AG04449 (cell line): ENCODE data around the gene KRTAP7-1.

Experiments used
- CTCF ChIA-PET: fragments of 350-600 bp; formaldehyde crosslinking; extraction: SDS; loops from one replicate; lab custom pipeline; 2021; ENCODE audit warnings: antibody characterized with exemption; lab: Yijun Ruan, JAX
- POLR2A ChIA-PET: fragments of 400-600, 350-600 bp; formaldehyde crosslinking; extraction: SDS; loops from one replicate; lab custom pipeline; 2020; ENCODE audit warnings: antibody characterized with exemption, inconsistent platforms; lab: Yijun Ruan, JAX
- DNase-seq: peaks from one replicate; pipeline ENCODE4 v3.0.0-alpha.2; 2010; ENCODE audit warnings: low read depth, low spot score
- H3K4me3 ChIP-seq: 2 replicates; pipeline ENCODE4 v1.5.1; 2011; ENCODE audit warnings: low read depth, mild to moderate bottlenecking, control low read depth, low read length
- TF ChIP-seq, protein P1 (sequence below): IDR thresholded peaks from one replicate; pipeline ENCODE4 v1.5.1; 2011; ENCODE audit warnings: mild to moderate bottlenecking, moderate library complexity, low read length, control low read depth, inconsistent platforms; ENCODE audit not compliant: insufficient read depth; ENCODE audit errors: missing control alignments

KRTAP7-1 gene

GRCh38 chr21:30829659-30830058 is at the start of gene KRTAP7-1:
Gene KRTAP7-1, minus strand, starts transcription at chr21:30829759. Its CDS starts 61 bp downstream, at chr21:30829698.
- CTCF ChIA-PET = no interaction called here
- POLR2A ChIA-PET = no interaction called here
- no peak for DNase-seq
- H3K4me3 ChIP-seq = no peak within 1 kb of the TSS
- TF ChIP-seq, protein P1, sequence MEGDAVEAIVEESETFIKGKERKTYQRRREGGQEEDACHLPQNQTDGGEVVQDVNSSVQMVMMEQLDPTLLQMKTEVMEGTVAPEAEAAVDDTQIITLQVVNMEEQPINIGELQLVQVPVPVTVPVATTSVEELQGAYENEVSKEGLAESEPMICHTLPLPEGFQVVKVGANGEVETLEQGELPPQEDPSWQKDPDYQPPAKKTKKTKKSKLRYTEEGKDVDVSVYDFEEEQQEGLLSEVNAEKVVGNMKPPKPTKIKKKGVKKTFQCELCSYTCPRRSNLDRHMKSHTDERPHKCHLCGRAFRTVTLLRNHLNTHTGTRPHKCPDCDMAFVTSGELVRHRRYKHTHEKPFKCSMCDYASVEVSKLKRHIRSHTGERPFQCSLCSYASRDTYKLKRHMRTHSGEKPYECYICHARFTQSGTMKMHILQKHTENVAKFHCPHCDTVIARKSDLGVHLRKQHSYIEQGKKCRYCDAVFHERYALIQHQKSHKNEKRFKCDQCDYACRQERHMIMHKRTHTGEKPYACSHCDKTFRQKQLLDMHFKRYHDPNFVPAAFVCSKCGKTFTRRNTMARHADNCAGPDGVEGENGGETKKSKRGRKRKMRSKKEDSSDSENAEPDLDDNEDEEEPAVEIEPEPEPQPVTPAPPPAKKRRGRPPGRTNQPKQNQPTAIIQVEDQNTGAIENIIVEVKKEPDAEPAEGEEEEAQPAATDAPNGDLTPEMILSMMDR = no peak

GRCh38 chr21:30874526-30874925 is 45.0 kb upstream of the KRTAP7-1 start:
- no peak for DNase-seq
- POLR2A ChIA-PET = no interaction called here
- TF ChIP-seq, protein P1 = no peak
- no peak overlapping the region for H3K4me3 ChIP-seq
- CTCF ChIA-PET = no interaction called here

GRCh38 chr21:30847627-30848500 is 18.3 kb upstream of the KRTAP7-1 start:
- CTCF ChIA-PET = no interaction called here

DNA sequence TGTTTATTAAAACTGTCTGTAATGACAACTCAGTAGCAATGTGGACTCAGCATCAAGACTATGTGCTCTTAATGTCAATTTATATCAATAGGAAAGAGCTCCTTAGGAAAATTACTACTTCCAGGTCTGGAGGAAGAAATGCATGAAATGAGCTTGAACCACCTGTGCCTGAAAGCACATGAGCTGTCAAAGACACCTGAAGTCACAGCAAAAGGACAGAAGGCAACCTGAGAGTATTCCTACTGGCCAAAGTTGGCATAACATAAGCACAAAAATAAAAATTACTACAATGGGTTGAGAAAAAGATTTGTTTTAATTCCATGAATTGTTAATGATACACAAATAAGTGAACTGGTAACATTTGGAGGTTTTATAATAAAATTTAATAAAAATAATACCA is 13.4 kb upstream of the KRTAP7-1 start:
- TF ChIP-seq, protein P1 = no peak
- no peak for DNase-seq
- CTCF ChIA-PET = no interaction called here
- H3K4me3 ChIP-seq = no peak overlapping the region
- POLR2A ChIA-PET = no interaction called here

More at GRCh38 chr21:30847627-30848500, 18.3 kb upstream of the KRTAP7-1 start:
- POLR2A ChIA-PET = no interaction called here
- TF ChIP-seq, protein P1 = no peak
- no peak overlapping the region for H3K4me3 ChIP-seq
- no peak for DNase-seq

- DNase-seq = no peak
- TF ChIP-seq, protein P1 = no peak
- CTCF ChIA-PET = interaction anchor here (0.6 kb wide), 1 partner anchor 93 kb away, joined by 3 read pairs; no protein-coding TSS in a partner anchor
- no peak overlapping the region for H3K4me3 ChIP-seq
- POLR2A ChIA-PET = no interaction called here
These were observed 9.7 kb upstream of the KRTAP7-1 start for GRCh38 chr21:30839304-30839703.

GRCh38 chr21:30838536-30838935 is 9.0 kb upstream of the KRTAP7-1 start:
- POLR2A ChIA-PET = no interaction called here
- no peak for DNase-seq
- TF ChIP-seq, protein P1 = no peak

More at GRCh38 chr21:30838536-30838935, 9.0 kb upstream of the KRTAP7-1 start:
- CTCF ChIA-PET = no interaction called here
- H3K4me3 ChIP-seq = no peak overlapping the region
